AG04450 (cell line): Measurements from ENCODE around the gene PXMP4. TPM values are rescaled to one million over a fixed set of nuclear protein-coding genes. Genes with fewer than 3 reads are reported as not detected.

ENCODE experiments used
- CTCF ChIA-PET: fragments of 300-600, 350-600 bp; formaldehyde crosslinking; extraction: SDS; loops from one replicate; lab custom pipeline; 2022; ENCODE audit warnings: antibody characterized with exemption, inconsistent platforms; lab: Charles Lee
- POLR2A ChIA-PET: fragments of 350-600 bp; formaldehyde crosslinking; extraction: SDS; loops from one replicate; lab custom pipeline; 2021; ENCODE audit warnings: antibody characterized with exemption, inconsistent platforms; lab: Yijun Ruan, JAX
- DNase-seq: peaks from one replicate; pipeline ENCODE4 v3.0.0-alpha.2; 2011; ENCODE audit warnings: low read depth, low spot score
- H3K27ac ChIP-seq: one replicate; pipeline ENCODE4 v1.5.1; 2012; ENCODE audit warnings: low read depth, low read length, control low read depth
- H3K27me3 ChIP-seq: one replicate; pipeline ENCODE4 v1.6.0; 2012; ENCODE audit warnings: low read length; ENCODE audit not compliant: control insufficient read depth, insufficient read depth
- H3K4me3 ChIP-seq: 2 replicates; pipeline ENCODE4 v1.5.1; 2011; ENCODE audit warnings: mild to moderate bottlenecking, low read depth, low read length, control low read depth
- H3K9me3 ChIP-seq: 2 replicates; pipeline ENCODE4 v1.5.1; 2012; ENCODE audit warnings: low read length; ENCODE audit not compliant: control insufficient read depth, insufficient read depth
- polyA plus RNA-seq: library from polyadenylated mRNA; depleted of rRNA; stranded (reverse); fragments of >200 nt; gene quantifications from 2 replicates; pipeline ENCODE4 v1.2.3, GENCODE V29; 2011
- TF ChIP-seq, protein P1 (sequence below): IDR thresholded peaks from 2 replicates; pipeline ENCODE4 v1.5.1; 2011; ENCODE audit warnings: low read depth, low read length, control low read depth, inconsistent platforms

Gene PXMP4
- polyA plus RNA-seq, 1 experiment, result 6.0 TPM

DNA sequence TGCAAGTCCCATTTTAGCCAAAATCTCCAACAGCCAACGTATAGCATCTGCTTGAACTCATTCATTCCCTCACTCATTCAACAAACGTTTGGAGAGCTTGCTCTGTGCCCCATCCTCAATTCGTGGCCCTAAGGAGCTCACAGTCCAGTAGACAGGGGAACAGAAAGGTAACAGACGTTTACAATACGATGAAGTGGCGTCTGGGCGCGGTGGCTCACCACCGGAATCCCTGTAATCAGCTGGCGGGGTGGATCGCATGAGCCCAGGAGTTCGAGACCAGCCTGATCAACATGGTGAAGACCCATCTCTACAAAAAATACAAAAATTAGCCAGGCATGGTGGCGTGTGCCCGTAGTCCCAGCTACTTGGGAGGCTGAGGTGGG is 33.1 kb downstream of the PXMP4 start:
- POLR2A ChIA-PET, result no interaction called here
- no peaks in the 10 kb centered on the region for H3K27me3 ChIP-seq
- H3K27ac ChIP-seq, result no peak overlapping the region
- CTCF ChIA-PET, result interaction anchor here (1.0 kb wide), 1 partner anchor 33 kb away, joined by 3 read pairs; the partner anchor contains the start of gene PXMP4
- no peak for DNase-seq
- TF ChIP-seq, protein P1, sequence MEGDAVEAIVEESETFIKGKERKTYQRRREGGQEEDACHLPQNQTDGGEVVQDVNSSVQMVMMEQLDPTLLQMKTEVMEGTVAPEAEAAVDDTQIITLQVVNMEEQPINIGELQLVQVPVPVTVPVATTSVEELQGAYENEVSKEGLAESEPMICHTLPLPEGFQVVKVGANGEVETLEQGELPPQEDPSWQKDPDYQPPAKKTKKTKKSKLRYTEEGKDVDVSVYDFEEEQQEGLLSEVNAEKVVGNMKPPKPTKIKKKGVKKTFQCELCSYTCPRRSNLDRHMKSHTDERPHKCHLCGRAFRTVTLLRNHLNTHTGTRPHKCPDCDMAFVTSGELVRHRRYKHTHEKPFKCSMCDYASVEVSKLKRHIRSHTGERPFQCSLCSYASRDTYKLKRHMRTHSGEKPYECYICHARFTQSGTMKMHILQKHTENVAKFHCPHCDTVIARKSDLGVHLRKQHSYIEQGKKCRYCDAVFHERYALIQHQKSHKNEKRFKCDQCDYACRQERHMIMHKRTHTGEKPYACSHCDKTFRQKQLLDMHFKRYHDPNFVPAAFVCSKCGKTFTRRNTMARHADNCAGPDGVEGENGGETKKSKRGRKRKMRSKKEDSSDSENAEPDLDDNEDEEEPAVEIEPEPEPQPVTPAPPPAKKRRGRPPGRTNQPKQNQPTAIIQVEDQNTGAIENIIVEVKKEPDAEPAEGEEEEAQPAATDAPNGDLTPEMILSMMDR, result no peak
- H3K9me3 ChIP-seq, result no peaks in the 10 kb centered on the region
- no peak overlapping the region; the same call in 1 of the 2 replicates for H3K4me3 ChIP-seq

DNA sequence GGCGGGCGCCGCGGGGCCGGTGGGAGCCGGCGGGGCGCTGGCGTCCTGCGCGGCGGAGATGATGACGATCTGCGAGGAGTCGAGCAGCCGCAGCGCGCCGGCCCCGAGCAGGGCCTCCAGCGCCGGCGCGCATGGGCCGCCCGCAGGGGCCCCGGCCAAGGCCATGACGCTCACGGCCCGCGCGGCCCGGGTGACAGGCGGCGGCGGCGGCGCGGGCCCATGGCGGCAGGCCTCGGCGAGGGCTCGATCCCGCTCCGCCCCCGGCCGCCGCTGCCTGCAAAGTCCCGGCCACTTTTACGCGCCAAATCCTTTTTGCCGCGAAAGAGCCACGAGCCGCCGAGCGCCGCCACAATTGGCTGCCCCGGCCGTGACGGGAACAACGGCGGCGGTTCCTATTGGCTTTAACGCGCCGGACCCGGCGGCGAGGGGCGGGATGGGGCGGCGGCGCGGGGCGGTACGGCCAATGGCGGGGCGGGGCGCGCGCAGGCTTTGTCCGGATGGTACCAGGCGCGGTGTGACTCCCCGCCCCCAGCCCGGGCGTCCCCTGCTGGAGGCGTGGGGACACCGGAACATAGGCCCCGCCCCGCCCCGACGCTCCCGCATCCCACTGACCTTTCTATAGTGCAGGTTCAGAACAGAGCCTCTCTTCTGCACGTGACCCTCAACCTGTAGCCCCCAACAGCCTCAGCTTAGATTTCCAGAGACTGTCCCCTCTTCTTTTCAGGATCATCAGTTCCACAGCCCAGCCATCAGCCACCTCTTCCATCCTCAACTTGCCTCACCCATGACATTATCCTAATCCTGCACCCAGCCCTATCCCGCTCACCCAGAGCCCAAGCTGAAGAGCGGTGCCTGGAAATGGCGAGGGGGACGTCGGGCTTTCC is 33.8 kb downstream of the PXMP4 start, which contains the start of gene E2F1:
TSS of gene E2F1 (minus strand) at position 286 of the 884 bp plus-strand sequence. CDS start at position 165, 121 bp downstream.
- TF ChIP-seq, protein P1, result peak; percentile 31
- DNase-seq, result peak; percentile 55
- peak within 1 kb of the TSS; percentile 58 for H3K4me3 ChIP-seq
- H3K27ac ChIP-seq, result no peak within 1 kb of the TSS
- no peaks in the 10 kb centered on the region for H3K9me3 ChIP-seq
- CTCF ChIA-PET, result interaction anchor here (1.0 to 1.2 kb wide), 2 partner anchors 18 to 34 kb away, joined by 3 to 4 read pairs; partner anchors contain the start of gene PXMP4
- POLR2A ChIA-PET, result interaction anchor here (0.9 to 1.1 kb wide), 2 partner anchors 12 to 20 kb away, joined by 3 to 4 read pairs; partner anchors contain the start of genes ACTL10 and NECAB3
- no peaks in the 10 kb centered on the region for H3K27me3 ChIP-seq

DNA sequence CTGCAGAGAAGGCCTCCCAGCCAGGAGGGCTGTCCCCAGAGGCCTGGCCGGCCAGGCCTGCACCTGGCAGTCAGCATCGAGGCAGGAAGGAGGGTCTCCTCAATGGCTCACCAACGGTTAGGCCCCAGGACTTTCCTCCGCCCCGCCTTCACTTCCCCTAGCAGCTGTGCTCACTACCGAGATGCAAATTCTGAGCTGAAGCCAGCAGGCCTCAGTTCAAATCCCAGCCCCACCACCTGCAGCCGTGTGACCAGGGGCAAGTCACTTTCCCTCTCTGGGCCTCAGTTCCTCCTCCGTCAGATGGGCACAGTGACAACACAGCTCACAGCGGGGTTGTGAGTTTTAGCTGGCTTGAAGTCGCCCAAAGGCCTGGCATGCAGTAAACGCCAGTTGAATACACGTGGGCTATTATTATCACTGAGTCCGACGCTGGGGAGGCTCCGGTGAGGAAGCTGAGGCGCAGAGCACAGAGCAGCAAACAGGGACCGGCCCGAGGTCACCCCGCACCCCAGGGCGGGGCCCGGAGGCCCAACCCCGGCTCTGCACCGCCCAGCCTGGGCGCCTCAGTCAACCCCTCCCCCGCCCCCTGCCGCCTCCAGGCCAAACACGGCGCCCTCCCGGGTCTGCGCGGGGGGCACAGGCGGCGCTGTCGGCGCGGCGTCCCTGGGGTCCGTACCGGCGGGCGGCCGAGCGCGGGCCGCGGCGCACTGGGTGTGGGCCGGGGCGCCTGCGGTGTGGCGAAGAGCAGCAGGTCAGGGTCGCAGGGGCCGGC is 34.6 kb downstream of the PXMP4 start:
- Histone ChIP-seq H3K4me3 (peak overlapping the region; percentile 51), H3K27me3 (no peaks in the 10 kb centered on the region), H3K9me3 (no peaks in the 10 kb centered on the region), H3K27ac (no peak overlapping the region)
- DNase-seq, result no peak
- TF ChIP-seq, protein P1, result no peak
- ChIA-PET CTCF (interaction anchor here (1.2 kb wide), 1 partner anchor 18 kb away, joined by 4 read pairs; no protein-coding TSS in a partner anchor), POLR2A (interaction anchor here (0.9 to 1.1 kb wide), 2 partner anchors 11 to 19 kb away, joined by 3 to 4 read pairs; partner anchors contain the start of genes ACTL10 and NECAB3)

DNA sequence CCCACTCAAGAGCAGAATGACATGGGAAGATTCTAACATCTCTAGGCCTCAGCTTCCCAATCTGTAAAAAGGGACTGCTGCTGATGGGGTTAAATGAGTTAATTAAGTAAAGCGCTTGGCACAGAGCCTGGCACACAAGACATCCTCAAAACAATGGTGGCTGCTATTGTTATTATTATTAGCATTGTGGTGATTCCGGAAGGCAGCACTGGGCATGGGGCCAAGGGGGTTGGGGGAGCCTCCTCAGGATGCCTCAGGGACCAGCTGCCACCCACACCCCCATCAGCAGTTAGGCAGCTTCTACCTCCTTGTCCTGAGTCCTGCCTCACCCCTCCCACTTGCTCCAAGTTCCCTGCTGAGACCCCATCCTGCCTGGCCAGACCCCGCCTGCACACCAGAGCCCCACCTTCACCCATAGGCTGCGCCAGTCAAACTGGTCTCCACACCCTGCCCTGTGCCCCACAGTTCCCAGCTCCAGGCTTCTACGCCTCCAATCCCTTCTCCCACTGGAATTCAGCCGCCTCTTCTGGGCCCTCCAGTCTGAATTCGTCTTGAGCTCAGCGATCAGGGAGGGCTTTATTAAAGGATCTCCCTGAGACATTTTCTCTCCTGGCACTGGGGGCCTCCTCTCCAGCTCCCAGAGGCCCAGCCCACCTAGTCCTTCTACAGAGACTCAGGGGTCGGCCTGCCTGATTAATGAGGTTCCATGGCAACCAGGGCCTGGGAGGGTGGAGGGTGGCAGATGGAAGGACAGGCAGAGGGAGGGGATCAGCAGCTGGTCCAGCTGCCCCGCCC is 35.4 kb downstream of the PXMP4 start:
- no peaks in the 10 kb centered on the region for H3K9me3 ChIP-seq
- ChIA-PET POLR2A (interaction anchor here (1.1 kb wide), 1 partner anchor 18 kb away, joined by 4 read pairs; the partner anchor contains the start of gene ACTL10), CTCF (interaction anchor here (1.2 kb wide), 1 partner anchor 17 kb away, joined by 4 read pairs; no protein-coding TSS in a partner anchor)
- H3K27me3 ChIP-seq, result no peaks in the 10 kb centered on the region
- DNase-seq, result no peak
- TF ChIP-seq, protein P1, result no peak
- H3K4me3 ChIP-seq, result peak overlapping the region; percentile 51
- H3K27ac ChIP-seq, result no peak overlapping the region
